Stimulated activated CD4-positive, alpha-beta T cell treated with anti-CD3 and anti-CD28 coated beads, TNF-alpha, amount 100 ng/mL, for 4 hours (primary cell): ENCODE results near the gene CHRNA7.

ENCODE experiments used
- DNase-seq, 3 experiments: peaks; one replicate each; pipeline ENCODE4 v3.0.0-alpha.2; 2020; ENCODE audit warnings: low read depth in 3 of 3

The CHRNA7 gene

DNA sequence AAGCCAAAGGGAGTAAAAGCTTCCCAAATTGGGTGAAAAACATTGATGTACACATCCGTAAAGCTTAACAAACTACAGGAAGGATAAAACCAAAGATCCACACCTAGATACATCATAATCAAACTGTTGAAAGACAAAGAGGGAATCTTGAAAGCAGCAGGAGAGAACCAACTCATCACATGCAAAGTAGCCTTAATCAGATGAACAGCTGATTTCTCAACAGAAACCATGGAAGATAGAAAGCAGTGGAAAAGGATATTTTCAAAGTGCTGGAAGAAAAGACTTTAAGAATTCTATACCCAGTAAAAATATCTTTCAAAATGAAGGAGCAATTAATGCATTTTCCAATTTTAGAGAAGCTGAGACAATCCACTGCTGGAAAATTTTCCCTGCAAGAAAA, 36.8 kb downstream of the CHRNA7 start:
- DNase-seq: no peak

DNA sequence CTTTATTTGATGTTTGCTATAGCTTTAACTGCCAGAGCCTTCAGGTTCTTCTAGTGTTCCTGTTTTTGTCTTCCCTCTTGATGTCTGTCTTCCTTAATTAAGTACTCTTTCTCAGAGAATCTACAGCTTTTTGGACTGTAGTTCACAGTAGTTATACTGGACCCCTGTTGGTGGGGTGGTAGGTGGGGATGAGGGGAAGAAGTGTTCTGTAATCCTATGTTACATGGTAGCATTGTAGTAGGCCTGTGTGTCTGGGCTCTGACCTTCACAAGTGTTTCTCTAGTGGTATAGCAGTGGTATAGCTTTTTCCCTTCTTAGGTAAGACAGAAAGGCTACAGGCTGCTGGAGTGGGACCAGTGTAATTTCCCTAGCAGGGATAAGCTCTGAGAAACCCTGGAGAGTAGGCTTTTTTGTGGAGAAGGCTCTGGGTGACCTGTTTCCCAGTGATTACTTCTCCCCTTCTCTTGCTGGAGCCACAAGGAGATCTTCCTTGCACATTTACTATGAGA, 59.6 kb downstream of the CHRNA7 start:
- DNase-seq: no peak

DNA sequence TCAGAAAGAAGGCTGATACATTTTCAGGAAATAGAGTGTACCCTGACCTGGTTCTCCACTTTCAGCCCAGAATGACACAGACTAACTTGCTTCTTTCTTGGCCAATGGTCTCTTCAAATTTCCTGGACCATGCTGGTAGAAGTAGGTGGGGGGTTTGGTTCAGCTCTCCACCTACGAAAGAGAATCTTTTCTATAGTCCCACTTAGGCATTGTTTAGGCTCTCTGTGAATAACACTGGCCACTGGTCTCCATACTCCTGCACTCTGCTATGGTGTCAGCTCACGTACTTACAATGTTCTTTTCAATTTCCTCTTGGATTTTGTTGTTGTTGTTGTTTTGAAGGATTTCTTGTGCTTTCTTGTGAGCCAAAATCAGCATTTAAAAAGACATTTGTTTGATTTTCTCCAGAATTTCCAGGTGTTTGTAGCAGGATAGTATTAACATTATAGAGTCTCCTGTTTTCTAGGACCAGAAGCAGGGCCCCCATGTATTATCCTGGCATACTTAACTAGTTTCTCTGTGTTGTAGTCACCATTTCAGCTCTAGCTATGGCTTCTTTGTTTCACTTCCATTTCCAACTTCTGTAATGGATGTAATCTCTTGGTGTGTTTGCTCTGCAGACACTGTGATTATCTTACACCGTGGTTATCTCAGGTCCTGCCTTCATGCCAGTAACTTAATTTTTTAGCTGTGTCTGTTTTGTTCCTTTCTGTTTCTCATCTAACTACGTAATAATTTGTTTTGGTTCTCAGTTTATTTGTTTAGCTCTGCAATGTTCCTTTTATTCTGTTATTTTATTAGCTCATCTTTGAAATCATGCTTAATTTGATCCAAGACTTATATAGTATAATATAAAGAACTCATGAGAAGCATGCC, 61.4 kb downstream of the CHRNA7 start:
- DNase-seq: no peak

DNA sequence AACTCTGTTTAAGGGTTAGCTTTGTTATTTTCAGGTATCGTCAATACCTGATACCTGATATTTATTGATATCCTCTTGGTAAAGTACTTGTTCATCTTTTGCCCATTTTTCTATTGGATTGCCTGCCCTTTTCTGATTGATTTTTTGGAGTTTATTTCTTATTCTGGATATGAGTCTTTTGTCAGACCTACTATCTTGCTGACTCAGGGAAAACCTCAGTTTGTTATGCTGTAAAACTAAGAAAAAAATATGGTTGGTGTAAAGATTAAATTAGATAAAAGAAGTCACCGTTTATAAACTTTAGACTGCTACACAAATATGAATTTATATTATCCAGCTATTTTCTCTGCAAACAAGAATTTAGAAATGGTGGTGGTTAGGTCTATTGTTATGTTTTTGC, 65.9 kb downstream of the CHRNA7 start:
- no peak for DNase-seq

DNA sequence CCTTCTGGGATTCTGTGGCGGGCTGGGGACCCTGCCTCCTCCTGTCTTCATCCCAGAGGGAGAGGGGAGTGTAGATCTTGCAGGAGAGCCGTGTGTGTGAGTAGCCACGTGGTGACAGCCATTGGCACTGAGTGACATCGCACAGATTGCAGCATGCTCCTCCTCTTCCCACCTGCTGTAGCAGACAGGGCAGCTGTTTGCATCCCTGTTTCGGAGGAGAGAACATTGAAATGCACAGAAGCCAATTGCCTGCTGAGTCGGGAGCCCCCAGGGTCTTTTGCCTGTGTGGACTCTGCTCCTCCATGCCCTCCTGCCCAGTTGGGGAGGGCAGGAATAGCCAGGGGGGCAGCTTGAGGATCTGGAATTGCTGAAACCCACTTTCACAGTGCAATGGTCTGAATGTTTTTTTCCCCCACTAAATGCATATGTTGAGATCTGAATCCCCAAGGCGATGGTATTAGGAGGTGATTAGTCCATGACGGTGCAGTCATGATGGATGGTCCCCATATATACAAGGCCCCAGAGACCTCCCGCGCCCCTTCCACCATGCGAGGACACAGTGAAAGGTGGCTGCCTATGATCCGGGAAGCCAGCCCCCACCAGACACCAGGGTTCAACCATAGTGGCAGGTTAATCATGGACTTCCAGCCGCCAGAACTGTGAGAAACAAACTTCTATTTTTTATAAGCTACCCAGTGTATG, 66.8 kb downstream of the CHRNA7 start:
- no peak for DNase-seq

DNA sequence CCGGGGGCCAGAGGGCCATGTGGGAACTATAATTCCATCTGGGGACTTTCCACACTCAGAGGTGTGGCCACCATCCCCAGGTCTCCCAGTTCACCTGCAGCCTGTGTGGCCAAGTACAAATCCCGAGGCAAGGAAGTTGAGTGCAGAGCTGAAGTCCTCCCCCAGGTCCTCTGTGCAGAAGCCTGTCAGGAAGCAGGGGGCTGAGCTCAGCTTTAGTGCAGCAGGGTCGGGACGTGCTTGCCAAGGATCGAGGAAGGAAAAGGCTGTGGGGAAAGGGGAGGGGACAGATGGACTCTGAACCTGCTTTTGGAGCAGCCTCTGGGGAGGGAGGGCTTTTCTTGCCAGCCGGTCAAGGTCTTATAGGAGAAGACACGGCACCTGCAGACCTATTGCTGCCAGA, 67.7 kb downstream of the CHRNA7 start:
- no peak for DNase-seq

DNA sequence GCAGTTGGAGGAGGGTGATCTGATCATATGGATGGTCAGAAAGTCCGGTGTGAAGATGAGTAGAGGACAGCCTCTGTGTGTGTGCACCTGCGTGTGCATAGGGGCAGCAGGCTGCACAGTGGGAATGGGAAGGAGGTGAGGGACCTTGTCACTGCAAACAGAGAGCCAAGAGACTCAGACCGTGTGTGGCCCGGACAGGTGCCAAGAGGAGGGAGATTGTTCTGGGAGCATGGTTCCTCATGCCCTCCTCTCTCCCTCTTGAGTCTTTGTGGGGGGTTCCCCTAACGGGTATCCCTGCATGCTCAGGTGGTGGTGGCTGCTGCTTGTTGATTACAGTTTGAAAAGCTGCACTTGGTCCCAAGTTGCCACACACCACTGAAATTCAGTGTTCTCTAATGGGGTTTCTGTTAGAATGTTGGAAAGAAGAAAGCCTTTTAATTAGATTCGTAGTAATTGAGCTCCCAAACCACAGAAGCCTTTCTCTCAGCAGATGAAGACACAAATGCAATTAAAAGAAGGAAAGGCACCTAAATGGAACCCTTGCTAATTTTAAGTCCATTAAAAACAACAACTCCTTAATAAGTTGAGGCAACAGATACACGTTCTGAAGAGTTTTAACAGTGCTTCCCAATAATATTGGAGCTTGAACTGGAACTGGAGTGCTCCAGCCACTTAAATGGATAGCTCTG, 68.9 kb downstream of the CHRNA7 start:
- DNase-seq: no peak

DNA sequence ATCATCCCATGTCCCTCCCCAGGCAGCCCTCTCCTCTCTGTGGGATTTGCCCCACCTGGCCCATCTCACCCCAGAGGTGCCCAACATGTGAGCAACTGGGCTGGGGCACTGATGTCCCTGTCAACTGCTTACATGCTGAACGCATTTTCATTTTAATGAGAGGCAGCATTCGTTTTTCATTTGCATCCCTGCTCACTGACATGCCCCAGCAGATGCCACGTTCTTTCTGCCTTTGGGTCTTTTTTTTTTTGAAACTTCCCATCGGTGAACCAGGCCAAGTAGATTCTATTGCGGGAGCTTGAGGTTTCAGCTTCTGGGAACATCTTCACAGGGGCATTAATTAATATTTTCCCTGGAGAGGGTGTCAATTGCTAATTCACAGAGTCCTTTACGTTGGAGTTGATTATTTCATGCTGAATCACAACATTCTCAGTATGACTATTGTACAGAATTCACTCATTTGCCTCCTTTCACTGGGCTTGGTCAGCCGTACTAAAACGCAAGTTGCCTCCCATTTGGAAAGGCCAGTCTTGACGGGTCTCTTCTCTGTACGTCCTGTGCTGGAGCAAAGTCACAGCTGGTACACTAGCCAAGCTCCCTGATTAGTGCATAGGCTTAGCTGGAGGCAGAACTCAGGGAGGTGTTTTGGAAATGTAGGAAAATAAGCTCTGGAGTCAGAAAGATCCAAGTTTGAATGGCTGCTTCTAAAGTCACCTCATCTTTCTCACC, 69.8 kb downstream of the CHRNA7 start:
- DNase-seq: no peak

DNA sequence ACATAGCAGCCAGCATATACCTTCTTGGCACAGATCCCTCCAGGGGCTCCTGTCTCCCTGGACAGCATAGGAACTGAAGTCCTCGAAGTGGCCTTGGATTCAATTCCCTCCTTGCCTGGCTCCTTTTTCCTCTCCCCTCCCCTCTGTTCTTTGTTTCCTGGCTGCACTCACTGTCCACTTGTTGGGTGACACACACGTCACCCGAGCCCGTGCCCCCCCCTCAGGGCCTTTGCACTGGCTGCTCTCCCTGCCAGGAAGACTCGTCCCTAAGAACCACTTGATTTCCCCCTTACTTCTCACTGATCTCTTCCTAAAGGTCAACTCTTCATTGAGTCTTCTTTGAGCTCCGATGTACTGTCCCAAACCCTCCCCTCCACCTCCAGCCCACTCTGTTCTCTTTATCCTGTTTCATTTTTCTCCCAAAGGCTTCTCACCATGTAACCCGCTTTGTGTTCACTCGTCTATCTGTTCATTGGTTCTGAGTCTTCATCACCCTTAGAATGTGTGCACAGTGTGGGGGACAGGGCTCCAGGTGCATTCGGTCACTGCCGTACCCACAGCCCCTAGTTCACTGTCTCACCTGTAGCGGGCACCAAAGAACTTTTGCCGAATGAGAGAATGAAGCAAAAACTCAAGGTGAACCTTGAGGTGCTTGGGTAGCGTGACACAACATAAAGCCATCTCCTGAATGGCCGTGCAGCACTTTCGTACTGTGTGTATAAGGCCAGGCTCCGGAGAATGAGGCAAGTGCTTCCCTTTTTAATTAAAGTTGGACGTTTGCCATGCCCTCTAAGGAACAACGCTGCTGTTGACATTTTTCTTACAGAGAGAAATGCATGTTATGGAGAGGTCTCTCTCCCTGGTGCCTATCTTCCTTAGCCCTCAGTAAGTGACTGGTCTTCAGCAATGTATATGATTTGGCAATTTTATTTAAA, 74.0 kb downstream of the CHRNA7 start:
- DNase-seq: no peak

DNA sequence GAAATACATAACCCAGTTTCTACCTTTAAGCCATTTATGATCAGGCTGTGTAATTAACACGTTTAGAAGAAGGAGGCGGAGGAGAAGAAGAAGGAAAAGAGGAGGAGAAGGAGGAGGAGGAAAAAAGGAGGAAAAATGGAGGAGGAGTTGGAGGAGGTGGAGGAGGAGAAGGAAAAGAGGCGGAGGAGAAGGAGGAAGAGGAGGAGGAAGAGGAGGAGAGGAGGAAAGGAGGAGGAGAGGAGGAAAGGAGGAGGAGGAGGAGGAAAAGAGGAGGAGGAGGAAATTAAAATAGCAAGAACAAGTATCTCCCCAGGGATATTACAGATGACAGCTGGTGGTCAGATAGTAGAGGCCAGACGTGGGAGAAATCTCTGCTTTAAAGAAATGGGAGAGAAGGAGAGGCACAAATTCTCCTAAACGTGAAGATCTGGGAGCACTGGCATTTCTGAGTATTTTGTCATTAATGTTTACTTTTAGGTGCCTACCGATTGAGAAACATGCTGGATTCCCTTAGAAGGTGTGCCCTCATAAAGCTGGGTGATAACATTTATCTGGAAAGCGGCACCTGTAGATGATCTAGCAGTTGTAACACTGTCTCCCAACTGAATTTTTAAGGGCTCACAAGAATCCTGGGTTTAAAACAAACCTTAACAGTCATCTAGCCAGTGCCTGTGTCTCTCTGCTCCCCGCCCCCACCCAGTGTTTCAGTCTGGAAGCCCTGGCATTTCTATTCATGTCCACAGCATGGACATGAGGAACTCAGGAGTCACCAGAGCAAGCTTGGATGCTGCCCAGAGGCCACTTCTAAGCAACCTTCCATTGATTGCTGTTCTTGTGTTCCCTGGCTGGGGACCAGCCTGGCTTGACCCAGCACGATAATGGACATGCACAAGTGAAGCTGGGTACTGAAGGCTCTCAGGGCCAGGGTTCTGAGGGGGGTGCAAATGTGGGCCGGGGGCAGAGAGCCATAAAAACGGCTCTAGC, 75.2 kb downstream of the CHRNA7 start:
- DNase-seq: no peak

DNA sequence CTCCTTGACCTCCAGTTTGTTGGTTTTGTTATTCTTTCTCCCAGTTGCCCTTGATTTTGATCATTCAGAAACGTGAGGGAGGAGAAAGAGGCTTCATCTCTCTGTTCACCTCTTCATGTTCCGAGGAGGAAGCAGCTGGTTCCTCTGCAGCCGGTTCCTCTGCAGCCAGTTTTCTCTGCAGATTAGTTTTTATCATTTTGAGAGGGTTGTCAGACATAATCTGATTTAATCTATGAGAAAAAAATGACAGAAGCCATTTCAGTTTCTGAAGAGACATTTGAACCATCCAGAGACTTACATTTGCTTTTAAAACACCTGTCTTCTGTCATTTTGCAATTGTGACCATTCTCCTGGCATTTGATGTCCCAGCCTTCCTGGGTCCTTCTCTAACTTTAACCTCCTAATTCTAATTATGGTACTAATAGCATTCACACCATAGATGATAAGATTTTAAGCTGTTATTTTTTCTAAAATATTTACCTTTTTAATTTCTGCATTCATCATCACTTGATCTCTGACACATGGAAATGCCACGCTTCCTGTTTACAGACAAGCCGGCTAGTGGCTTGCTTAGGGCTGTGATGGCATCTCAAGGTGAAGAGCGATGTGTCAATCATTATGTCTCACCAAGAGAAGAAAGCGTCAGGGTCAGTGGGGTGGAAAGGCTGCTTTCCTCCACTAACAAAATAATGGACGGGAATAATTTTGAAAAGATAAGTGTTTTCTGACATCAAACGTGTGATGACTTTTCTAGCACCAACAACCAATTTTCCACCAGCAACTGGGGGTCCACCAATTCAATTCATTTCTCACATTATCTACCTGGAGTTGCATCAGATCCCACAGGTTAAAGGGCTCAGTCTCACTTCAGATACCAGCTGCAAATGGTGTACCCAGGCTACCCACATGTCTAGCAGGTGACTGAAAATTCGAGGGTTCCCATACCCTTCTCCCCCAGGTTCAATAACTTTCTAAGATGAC, 76.4 kb downstream of the CHRNA7 start:
- no peak for DNase-seq

DNA sequence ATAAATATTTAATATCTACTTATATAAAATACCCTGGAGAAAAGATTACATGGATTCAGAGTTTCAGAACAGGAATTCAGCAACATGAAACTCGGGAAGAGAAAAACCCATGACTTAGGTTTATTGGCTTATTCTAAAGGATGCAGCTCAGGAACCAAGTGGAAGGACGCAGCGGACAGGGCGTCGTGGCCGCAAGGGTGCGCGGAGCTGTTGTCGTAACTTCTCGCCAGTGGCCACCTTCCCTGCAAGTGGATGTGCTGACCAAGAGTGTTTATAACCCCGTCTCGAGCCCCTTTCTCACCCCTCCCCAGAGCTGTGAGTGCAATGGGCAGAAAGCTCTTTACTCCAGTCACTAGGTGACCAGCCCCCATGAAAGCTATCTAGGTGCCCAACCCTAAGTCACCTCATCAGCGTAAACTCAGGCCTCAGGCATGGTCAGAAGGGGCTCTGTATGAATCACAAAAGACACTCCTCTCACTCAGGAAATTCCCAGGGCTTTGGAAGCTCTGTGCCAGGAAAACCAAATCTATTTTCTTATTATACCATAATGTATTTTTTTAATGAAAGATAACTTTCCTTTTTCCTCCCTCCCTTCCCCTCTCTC, 77.3 kb downstream of the CHRNA7 start:
- DNase-seq: no peak

DNA sequence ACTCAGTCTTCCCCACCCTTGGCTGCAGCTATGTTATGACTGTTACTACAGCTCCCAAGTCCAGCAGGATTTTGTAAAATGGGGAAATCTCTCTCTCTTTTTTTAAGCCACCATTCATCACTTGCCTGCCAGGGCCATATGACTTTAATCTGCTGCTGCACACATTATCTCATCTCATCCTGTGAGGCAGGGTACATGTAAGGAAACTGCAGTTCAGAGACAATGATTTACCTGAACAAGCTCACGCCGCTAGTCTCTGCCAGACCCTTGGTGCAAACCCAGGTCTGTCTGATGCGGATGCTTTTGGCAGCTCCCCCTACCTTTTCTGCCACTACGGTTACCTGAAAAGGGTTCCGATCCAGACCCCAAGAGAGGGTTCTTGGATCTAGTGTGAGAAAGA, 78.3 kb downstream of the CHRNA7 start:
- no peak for DNase-seq

DNA sequence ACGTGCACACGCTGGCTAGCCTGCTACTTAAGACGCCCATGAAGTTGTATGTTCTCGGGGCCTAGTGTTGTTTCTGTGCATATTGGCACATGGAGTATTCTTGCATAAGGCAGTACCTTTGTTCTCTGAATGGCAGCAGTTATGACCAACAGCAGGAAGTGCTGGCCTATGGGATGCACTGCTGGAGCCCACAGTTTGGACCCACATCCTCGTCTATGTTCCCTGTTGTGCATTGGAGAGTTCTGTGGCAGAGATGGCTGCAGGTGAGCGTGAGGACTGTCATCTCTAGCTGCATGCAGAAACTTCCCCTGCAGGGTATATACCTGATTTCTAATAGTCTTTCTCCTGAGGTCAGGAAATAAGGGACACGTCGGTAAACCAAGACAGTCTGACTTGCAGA, 81.8 kb downstream of the CHRNA7 start:
- no peak for DNase-seq

DNA sequence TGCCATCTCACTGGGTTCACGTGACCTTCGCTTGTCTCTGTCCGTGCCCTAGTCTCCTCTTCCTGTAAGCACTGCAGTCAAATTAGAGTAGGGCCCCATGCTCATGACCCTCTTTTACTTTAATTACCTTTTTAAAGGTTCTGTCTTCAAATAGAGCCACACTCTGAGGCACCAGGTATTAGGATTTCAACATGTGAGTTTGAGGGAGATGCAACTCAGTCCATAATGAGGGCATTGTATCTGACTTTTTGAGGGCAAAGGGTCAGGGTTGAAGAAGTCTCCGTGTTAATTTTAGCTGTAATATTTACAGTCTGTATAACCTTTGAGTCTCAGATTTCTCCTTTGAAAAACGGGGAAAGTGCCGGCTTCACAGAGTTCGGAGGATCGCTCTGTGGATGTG, 82.9 kb downstream of the CHRNA7 start:
- DNase-seq: no peak

DNA sequence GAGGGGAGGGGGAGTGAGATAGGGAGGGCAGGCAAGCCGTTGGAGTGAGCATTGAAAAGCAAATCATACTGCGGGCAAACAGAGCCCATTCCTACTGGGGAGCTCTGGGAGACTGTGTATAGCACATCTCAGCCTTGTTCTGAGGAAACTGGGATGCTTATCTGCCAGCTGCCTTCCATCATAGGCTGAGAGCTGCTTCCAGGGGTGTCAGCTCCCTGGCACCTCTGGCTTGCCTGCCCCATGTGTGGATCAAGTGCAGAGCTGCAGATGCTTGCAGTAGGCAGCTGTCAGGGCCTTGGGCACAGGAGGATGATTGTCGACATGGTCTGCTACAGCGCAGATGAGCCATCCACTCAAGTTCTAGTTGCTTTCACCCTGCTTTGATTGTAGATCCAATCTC, 86.8 kb downstream of the CHRNA7 start:
- no peak for DNase-seq

DNA sequence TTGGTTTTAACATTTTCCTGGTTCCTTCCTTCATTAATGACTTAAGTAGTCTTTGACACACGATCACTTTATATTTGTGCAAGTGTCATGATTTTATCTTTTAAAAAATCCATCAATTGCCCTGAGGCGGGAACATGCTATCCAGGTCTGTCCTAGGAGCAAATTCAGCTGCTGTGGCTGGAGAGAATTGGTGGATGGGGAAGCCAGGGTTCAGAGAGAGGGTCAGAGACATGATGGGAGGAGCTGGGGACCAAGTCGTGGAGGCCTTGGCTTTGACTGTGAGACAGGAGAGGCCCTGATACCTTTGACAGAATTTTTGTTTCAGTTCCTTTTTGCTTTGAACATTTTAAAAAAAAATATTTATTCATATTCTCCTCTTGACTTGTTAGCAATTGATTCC, 89.0 kb downstream of the CHRNA7 start:
- DNase-seq: no peak
